Glomerular visceral epithelial cell (primary cell): ENCODE measurements around the gene IL17RB.
A peak's percentile ranks its signal among the peaks of the same experiment; 100 is the strongest.

Source experiments
- DNase-seq: peaks from one replicate; pipeline ENCODE4 v3.0.0-alpha.2; 2016; ENCODE audit errors: extremely low spot score

IL17RB gene

DNA sequence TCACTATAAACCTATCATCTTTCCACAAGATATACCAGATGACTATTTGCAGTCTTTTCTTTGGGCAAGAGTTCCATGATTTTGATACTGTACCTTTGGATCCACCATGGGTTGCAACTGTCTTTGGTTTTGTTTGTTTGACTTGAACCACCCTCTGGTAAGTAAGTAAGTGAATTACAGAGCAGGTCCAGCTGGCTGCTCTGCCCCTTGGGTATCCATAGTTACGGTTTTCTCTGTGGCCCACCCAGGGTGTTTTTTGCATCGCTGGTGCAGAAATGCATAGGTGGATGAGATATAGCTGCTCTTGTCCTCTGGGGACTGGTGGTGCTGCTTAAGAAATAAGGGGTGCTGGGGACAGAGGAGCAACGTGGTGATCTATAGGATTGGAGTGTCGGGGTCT is 33.9 kb upstream of the IL17RB start:
- DNase-seq = no peak

- no peak for DNase-seq
Observed at GRCh38 chr3:53813229-53813628, 33.1 kb upstream of the IL17RB start.

DNA sequence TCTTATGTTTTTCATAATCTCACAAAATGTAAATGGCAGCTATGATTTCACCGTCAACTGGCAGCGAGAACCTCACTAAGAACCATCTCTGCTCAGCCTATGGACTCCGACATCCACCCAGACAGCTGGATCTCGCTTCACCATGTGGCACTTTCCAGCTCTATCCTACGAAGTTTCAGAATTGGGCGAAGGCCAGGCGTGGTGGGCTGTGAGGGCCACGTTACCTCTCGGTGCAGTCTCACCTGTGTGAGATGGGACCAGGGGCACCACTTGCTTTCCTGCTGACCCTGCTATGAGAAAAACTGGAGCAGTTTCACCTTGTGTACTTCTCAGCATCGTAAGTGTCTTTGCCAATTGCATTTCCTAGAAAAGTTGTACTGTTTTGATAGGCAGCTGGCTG is 32.5 kb upstream of the IL17RB start:
- no peak for DNase-seq

DNA sequence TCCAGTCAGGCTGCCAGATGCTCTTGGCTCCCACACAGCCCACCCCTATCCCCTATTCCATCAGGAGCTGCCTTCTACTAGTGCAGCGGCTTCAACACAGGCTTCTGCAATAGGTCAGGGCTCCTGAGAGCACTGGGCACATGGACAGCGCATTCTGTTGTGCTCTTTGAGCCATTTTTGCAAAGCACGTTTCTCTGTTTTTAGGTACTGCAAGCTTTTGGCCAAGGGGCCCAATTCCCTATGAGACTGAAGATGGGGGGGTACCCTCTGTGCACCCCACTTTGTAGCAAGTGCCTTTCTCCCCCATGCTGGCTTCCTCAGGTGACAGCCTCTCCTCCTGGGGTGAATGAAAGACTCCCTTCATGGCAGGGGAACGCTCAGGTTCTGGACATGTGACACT is 31.3 kb upstream of the IL17RB start:
- DNase-seq = no peak

GRCh38 chr3:53815651-53816050 is 30.7 kb upstream of the IL17RB start:
- no peak for DNase-seq

GRCh38 chr3:53816425-53816824 is 29.9 kb upstream of the IL17RB start:
- no peak for DNase-seq

DNA sequence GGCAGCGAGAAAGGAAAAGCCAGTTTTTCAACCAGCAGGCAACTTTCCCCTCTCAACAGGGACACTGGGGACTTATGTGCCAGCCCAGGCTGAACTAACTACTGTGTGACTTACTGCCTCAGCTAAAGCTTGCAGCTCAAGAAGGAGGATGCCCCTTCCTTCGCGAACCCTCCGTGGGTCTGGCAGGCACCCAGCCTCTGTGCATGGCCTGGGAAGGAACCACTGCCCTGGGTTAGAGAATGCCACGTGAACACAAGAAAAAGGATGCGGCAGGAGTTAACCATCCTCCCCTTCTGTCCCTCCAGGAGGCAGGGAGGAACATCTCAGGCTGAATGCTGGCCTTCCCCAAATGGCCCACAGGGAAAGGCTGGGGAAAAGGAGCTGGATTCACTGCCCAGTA is 29.2 kb upstream of the IL17RB start:
- DNase-seq = no peak

DNA sequence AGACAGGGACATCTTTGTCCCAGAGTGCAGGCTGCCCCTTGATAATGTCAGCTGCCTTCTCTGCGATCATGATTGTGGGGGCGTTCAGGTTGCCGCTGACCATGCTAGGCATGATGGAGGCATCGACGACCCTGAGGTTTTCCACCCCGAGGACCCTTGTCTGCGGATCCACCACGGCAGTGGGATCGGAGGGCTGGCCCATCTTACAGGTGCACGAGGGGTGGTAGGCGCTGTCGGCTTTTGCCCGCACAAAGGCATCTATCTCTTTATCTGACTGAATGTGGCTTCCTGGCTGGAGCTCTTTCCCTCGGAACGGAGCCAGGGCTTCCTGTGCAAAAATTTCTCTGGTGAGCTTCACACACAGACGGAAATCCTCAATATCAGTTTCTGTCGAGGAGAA is 28.6 kb upstream of the IL17RB start:
- no peak for DNase-seq

GRCh38 chr3:53818221-53819162 is 27.9 kb upstream of the IL17RB start:
- DNase-seq = no peak

DNA sequence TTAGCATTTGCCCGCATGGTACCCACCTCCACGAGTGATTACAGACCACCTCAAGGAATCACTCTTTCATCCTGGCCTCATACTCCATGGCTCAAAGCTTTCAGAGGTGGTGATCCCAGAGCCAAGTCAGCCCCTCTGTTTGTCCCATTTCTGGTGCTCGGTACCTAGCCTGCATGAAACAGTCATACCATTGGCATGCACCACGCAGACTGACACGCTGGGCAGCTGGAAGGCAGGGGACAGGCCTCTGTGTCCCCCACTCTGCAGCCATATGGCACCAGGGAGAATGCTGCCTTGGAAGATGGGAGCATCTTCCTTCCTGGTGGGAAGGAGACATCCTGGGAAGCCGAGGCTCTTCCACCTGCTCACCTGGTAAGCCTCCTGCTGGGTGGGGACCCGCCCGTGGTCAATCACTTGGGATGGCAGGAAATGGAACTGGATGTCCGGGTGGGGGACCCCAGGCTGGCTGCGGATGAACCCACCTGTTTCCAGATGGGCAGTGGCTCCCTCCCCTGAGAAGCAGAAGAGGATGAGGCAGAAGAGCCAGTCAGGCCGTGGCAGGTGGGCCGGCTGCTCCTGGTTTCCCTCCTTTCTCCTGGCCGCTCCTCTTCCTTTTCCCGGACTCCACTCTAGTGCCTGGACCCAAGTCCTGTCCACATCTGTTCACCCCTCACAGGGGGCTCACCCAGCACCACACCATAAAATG is 27.1 kb upstream of the IL17RB start:
- DNase-seq = no peak

- no peak for DNase-seq
Observed at GRCh38 chr3:53820084-53820483, 26.3 kb upstream of the IL17RB start.

- no peak for DNase-seq
Observed at GRCh38 chr3:53820756-53821580, 25.4 kb upstream of the IL17RB start.

- peak; percentile 53 for DNase-seq
Observed at GRCh38 chr3:53821631-53822121, 24.7 kb upstream of the IL17RB start.

DNA sequence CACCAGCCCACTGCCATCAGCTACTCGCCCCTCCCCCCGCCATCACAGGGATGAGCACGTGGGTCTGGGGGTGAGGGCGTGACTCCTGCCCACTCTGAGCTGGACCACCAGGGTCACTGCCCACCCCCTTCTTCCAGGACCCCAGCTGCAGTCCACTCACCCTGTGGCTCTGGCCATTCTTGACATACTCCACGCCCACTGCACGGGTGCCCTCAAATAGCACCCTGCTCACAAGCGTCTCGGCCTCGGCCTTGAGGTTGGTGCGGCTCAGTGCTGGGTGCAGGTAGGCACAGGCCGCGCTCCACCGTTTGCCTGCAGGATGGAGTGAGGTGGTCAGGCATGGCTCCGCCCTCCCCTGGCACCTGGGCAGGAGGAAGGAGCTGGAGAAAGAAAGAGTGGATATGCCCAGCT is 24.0 kb upstream of the IL17RB start:
- DNase-seq = no peak

DNA sequence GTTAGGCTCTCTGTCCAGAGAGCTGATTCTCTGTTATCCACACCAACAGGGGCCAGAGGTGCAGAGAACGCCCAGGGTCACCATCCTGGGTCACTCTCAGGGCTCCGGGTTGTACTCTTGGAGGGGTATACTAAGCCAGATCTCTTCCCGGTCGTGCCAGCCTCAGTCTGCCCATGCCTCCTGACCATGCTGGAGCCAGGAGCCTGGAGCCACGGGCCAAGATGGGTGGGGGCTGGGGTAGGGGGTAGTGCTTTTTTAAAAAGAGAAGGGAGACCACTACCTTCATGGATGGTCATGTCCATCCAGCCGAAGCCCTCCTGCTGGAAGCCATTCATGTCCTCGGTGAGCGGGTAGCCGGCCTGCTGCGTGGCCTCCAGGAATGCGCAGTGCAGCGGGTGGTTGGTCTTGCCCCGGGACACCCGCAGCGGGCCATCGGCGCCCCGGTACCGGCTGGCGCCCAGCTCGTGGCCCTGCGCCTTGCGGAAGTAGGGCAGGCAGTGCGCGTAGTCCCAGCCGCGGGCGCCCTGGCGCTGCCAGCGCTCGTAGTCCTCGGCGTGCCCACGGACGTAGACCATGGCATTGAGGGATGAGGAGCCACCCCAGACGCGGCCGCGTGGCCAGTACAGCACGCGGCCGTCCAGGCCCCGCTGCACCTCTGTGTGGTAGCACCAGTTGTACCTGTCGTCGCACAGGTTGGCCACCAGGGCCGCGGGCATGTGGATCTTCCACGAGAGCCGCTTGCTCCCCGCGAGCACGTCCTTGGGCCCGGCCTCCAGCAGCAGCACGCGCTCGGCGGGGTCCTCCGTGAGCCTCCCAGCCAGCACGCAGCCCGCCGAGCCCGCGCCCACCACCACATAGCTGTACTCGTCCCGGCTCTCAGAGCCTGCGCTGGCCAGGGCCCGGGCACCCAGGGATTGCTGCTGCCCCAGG is 23.1 kb upstream of the IL17RB start:
- no peak for DNase-seq

DNA sequence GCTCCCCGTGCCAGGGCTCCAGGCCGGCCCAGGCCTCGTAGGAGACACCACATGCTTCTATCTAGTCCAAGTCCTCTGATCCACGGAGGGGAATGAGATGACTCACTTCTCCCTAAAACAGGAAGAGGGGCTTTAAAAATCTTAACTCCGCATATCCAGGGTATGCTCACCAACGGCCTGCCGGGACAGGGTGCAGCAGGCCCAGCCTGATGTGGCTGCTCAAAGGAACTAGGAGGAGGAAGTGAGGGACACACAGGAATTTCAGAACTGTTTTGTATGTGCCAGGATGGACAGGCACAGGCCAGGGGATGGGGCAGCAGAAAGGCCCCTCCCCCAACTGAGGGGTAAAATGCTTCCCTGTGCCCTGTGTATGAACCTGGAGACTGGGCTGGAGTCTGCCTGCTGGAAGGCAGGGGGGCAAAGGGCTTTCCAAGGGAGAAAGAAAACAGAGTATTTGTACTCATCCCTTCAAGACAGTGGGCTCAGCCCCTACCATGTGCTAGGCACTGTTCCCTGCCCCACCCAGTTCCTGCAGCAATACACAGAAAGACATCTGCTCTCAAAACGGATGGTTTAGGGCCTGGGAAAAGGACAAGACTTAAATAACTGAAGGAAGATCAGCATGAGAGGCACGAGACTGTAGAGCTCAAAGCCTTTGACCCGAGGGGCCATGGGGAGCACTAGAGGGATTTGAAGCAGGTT is 22.3 kb upstream of the IL17RB start:
- DNase-seq = no peak

DNA sequence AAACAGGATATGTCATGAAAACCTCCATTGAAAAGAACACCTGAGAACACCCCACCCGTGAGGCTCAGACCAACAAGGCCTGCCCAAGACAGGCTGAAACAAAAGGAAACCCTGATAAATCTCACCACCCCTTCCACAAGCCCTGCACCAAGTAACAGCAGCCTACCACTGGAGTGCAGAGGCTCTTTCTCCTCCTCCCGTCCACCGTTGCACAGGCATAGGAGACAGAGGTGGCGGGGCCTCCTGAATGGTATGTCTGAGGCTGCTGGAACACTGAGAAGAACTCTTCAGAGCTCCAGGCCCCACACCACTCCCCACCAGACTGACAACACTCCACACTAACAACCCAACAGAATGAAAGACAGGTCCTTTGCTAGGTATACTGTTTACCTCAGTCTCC is 21.6 kb upstream of the IL17RB start:
- no peak for DNase-seq

DNA sequence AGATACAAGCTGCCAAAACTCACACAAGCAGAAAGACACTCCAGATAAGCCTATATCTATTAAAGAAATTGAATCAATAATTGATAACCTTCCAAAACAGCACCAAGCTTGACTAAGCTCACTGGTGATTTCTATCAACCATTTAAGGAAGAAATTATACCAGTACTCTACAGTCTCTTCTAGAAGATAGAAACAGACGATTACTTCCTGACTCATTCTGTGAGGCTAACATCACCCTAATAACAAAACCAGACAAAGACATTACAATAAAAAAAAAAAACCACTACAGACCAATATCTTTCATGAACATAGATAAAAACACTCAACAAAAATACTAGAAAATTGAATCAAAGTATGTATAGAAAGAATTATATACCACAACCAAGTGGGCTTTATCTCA is 20.3 kb upstream of the IL17RB start:
- DNase-seq = no peak

DNA sequence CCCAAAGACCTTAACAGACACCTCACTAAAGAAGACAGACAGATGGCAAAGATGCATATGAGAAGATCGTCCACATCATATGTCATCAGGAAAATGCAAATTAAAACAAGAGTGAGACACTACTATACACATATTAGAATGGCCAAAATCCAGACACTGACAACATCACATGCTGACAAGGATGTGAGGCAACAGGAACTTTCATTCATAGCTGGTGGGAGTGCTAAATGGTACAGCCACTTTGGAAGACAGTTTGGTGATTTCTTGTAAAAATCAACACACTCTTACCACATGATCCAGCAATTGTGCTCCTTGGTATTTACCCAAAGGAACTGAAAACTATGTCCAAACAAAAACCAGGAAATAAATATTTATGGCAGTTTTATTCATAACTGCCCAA is 17.8 kb upstream of the IL17RB start:
- DNase-seq = no peak

- DNase-seq = no peak
Observed at GRCh38 chr3:53829605-53830004, 16.8 kb upstream of the IL17RB start.
